Limb (tissue), 2 donors: ENCODE data around the gene FGF18.
A peak's percentile ranks its signal among the peaks of the same experiment; 100 is the strongest.

Experiments
- DNase-seq, 2 donors: peaks; one replicate each; pipeline ENCODE4 v3.0.0-alpha.2; 2016; ENCODE audit errors: extremely low spot score in 2 of 2

Gene FGF18

GRCh38 chr5:171467107-171467506, 47.7 kb downstream of the FGF18 start:
- no peak for DNase-seq

GRCh38 chr5:171469326-171469725, 49.9 kb downstream of the FGF18 start:
- DNase-seq, result no peak

- DNase-seq, result no peak
Observed at GRCh38 chr5:171470420-171470819, 51.0 kb downstream of the FGF18 start.

GRCh38 chr5:171474230-171474813, 54.9 kb downstream of the FGF18 start:
- no peak for DNase-seq

- DNase-seq, result no peak
Observed at GRCh38 chr5:171475596-171475995, 56.1 kb downstream of the FGF18 start.

GRCh38 chr5:171476701-171477100, 57.3 kb downstream of the FGF18 start:
- DNase-seq, result no peak

GRCh38 chr5:171477101-171477500, 57.7 kb downstream of the FGF18 start:
- DNase-seq, result no peak

- no peak for DNase-seq
Observed at GRCh38 chr5:171477666-171478065, 58.2 kb downstream of the FGF18 start.

- no peak for DNase-seq
Observed at GRCh38 chr5:171478946-171479775, 59.7 kb downstream of the FGF18 start.

- no peak for DNase-seq
Observed at GRCh38 chr5:171479776-171480125, 60.3 kb downstream of the FGF18 start.

GRCh38 chr5:171480239-171480638, 60.8 kb downstream of the FGF18 start:
- peak in 1 of 2 donors; percentile 57 for DNase-seq

GRCh38 chr5:171481571-171482433, 62.4 kb downstream of the FGF18 start:
- DNase-seq, result peak in 1 of 2 donors; percentile 35

- DNase-seq, result no peak
Observed at GRCh38 chr5:171482434-171482730, 62.9 kb downstream of the FGF18 start.

GRCh38 chr5:171483551-171484135, 64.2 kb downstream of the FGF18 start:
- peak; percentile 68 to 77 for DNase-seq

GRCh38 chr5:171484460-171484899, 65.0 kb downstream of the FGF18 start:
- DNase-seq, result no peak

GRCh38 chr5:171485668-171486067, 66.2 kb downstream of the FGF18 start:
- DNase-seq, result no peak

GRCh38 chr5:171486613-171487012, 67.2 kb downstream of the FGF18 start:
- DNase-seq, result no peak

GRCh38 chr5:171488876-171489275, 69.4 kb downstream of the FGF18 start:
- DNase-seq, result no peak

- DNase-seq, result no peak
Observed at GRCh38 chr5:171492781-171493180, 73.3 kb downstream of the FGF18 start.

GRCh38 chr5:171493646-171494393, 74.4 kb downstream of the FGF18 start:
- no peak for DNase-seq

- peak; percentile 66 to 71 for DNase-seq
Observed at GRCh38 chr5:171494452-171495121, 75.1 kb downstream of the FGF18 start.
